Upper lobe of left lung (tissue), 6 donors: ENCODE results near the gene OR1N1. TPM values are rescaled to one million over a fixed set of nuclear protein-coding genes. Genes with fewer than 3 reads are reported as not detected.

Source experiments
- ATAC-seq, 2 donors: fragments of 200-7000 bp; cut with Tn5 transposase; one replicate each; pipeline ENCODE4 v1.9.1; 2022; ENCODE audit warnings: mild to moderate bottlenecking in 2 of 2, moderate library complexity in 2 of 2; ENCODE audit not compliant: low FRiP score in 2 of 2
- DNase-seq, 2 donors: peaks; one replicate each; pipeline ENCODE4 v3.0.0-alpha.2; 2019 to 2020
- H3K27ac ChIP-seq, 4 donors: fragments of 200-600 bp; sonication (generic); one replicate each; pipeline ENCODE4 v1.5.1; 2016 to 2019
- H3K27me3 ChIP-seq, 4 donors: fragments of 200-600 bp; sonication (generic); one replicate each; pipeline ENCODE4 v1.5.1; 2017 to 2019
- H3K36me3 ChIP-seq, 4 donors: fragments of 200-600 bp; sonication (generic); one replicate each; pipeline ENCODE4 v1.5.1; 2016 to 2019
- H3K4me1 ChIP-seq, 4 donors: fragments of 200-600 bp; sonication (generic); one replicate each; pipeline ENCODE4 v1.5.1; 2018 to 2019
- H3K4me3 ChIP-seq, 4 donors: fragments of 200-600 bp; sonication (generic); one replicate each; pipeline ENCODE4 v1.5.1; 2017 to 2019; ENCODE audit warnings: mild to moderate bottlenecking in 2 of 4, moderate library complexity in 1 of 4
- H3K9me3 ChIP-seq, 4 donors: fragments of 200-600 bp; sonication (generic); one replicate each; pipeline ENCODE4 v1.5.1; 2018 to 2019
- EP300 ChIP-seq, 4 donors: sonication (generic); formaldehyde crosslinking; IDR thresholded peaks; one replicate each; pipeline ENCODE4 v1.5.1; 2017; ENCODE audit warnings: antibody characterized with exemption in 4 of 4, control low read depth in 2 of 4
- POLR2A ChIP-seq, 4 donors: fragments of 450-650 bp; IDR thresholded peaks; one replicate each; pipeline ENCODE4 v1.5.1; 2016 to 2017; ENCODE audit warnings: antibody characterized with exemption in 4 of 4, mild to moderate bottlenecking in 2 of 4
- POLR2AphosphoS5 ChIP-seq, 2 donors: sonication (generic); formaldehyde crosslinking; IDR thresholded peaks; one replicate each; pipeline ENCODE4 v1.5.1; 2017; ENCODE audit warnings: antibody characterized with exemption in 2 of 2
- WGBS, 2 donors: methylation state at CpG; one replicate each; pipeline ENCODE4 v1.1.5; 2017 to 2018; 5-methylcytosine and 5-hydroxymethylcytosine counted together
- total RNA-seq, 6 donors: library from RNA; depleted of rRNA in 4 of 6; stranded (reverse); fragments of >200 nt in 4 of 6; gene quantifications; one replicate each; pipeline versions ENCODE4 v1.1.0 to v1.2.1, GENCODE V29; 2016 to 2021
- TF ChIP-seq, protein P1 (sequence below), 6 experiments: fragments of 450-650 bp in 4 of 6; fragments of 200-600 bp in 2 of 6; sonication (generic) in 2 of 6; IDR thresholded peaks; one replicate each; pipeline ENCODE4 v1.5.1; 2016 to 2019; ENCODE audit warnings: antibody characterized with exemption in 6 of 6
- donor health status: DM: no; HTN: no; CAD: no; lungs with moderate emphysema.
- donor health status: DM: no; HTN: yes; CAD: no; lungs with severe emphysema.

The OR1N1 gene
- total RNA-seq, 6 donors from 2014 or later = not detected

DNA sequence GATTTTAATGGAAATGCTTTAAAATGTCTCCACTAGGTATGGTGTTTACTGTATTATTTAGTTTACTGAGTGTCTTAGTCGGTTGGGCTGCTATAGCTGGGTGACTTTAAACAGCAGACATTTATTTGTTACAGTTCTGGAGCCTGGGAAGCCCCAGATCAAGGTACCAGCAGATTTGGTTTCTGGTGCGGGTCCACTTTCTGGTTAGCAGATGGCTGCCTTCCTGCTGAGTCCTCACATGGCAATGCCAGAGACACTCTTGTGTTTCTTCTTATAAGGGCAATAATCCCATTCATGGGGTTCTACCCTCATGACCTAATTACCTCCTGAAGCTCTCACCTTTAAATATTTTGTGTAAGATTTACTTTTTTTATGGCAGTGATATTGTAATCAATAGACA, 8.9 kb downstream of the OR1N1 start:
- Histone ChIP-seq H3K4me3 (no peak overlapping the region), H3K9me3 (no peaks in the 10 kb centered on the region), H3K27me3 (no peaks in the 10 kb centered on the region), H3K4me1 (no peaks in the 10 kb centered on the region), H3K27ac (no peak overlapping the region), H3K36me3 (no peaks in the 10 kb centered on the region)
- TF ChIP-seq EP300 (IDR thresholded peaks at IDR 0.05) (no peak), POLR2A (IDR thresholded peaks at IDR 0.05) (no peak)
- WGBS, 2 donors = 64 to 66% methylated on average over 2 of the region's 2 CpGs
- ATAC-seq (no peak), DNase-seq (no peak)

DNA sequence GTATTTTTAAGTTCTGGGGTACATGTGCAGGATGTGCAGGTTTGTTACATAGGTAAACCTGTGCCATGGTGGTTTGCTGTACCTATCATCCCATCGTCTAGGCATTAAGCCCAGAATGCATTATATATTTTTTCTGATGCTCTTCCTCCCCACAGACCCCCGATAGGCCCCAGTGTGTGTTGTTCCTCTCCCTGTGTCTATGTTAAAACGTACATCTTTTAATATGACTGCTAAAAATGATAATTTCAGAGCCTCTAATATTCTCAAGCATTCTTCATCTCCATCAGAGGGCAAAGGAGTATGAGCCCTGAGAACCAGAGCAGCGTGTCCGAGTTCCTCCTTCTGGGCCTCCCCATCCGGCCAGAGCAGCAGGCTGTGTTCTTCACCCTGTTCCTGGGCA, 16.6 kb downstream of the OR1N1 start, which contains the start of gene OR1J2:
Gene OR1J2 (plus strand): TSS at position 301 of the 400 bp plus-strand sequence. CDS start 0 bp downstream, at position 301.
- Histone ChIP-seq H3K27me3 (no peaks in the 10 kb centered on the region), H3K36me3 (no peaks in the 10 kb centered on the region), H3K27ac (no peak within 1 kb of the TSS), H3K4me3 (no peak within 1 kb of the TSS), H3K9me3 (no peaks in the 10 kb centered on the region), H3K4me1 (no peaks in the 10 kb centered on the region)
- TF ChIP-seq POLR2AphosphoS5 (IDR thresholded peaks at IDR 0.05) (no peak), EP300 (IDR thresholded peaks at IDR 0.05) (no peak), POLR2A (IDR thresholded peaks at IDR 0.05) (no peak)
- TF ChIP-seq, protein P1, sequence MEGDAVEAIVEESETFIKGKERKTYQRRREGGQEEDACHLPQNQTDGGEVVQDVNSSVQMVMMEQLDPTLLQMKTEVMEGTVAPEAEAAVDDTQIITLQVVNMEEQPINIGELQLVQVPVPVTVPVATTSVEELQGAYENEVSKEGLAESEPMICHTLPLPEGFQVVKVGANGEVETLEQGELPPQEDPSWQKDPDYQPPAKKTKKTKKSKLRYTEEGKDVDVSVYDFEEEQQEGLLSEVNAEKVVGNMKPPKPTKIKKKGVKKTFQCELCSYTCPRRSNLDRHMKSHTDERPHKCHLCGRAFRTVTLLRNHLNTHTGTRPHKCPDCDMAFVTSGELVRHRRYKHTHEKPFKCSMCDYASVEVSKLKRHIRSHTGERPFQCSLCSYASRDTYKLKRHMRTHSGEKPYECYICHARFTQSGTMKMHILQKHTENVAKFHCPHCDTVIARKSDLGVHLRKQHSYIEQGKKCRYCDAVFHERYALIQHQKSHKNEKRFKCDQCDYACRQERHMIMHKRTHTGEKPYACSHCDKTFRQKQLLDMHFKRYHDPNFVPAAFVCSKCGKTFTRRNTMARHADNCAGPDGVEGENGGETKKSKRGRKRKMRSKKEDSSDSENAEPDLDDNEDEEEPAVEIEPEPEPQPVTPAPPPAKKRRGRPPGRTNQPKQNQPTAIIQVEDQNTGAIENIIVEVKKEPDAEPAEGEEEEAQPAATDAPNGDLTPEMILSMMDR (IDR thresholded peaks at IDR 0.05) = no peak
- WGBS, 2 donors = 84 to 86% methylated on average over 6 of the region's 6 CpGs
- DNase-seq (no peak), ATAC-seq (no peak)

DNA sequence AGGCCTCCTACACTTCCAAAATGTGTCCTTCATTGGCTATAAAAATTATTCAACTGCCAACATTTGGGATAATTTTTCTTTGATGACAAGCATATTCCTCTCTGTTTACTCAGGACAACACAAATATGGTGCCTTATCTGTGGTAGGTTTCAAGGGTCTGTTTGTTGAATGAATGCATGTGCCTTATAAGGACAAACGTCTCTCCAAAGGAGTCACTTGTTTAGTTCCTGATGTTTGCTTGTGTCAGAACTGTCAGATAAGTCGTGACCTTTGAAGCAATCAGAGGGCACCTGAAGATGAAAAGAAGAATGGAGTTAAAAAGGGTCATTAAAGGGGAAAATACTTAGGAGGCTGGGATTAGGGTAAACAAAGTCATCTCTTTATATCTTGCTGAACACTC, 20.1 kb downstream of the OR1N1 start:
- Histone ChIP-seq H3K27me3 (no peaks in the 10 kb centered on the region), H3K27ac (no peak overlapping the region), H3K36me3 (no peaks in the 10 kb centered on the region), H3K4me1 (no peaks in the 10 kb centered on the region), H3K9me3 (no peaks in the 10 kb centered on the region), H3K4me3 (no peak overlapping the region)
- no peak for TF ChIP-seq POLR2AphosphoS5 (IDR thresholded peaks at IDR 0.05)
- TF ChIP-seq, protein P1 (IDR thresholded peaks at IDR 0.05) = no peak
- TF ChIP-seq EP300 (IDR thresholded peaks at IDR 0.05) = no peak
- TF ChIP-seq POLR2A (IDR thresholded peaks at IDR 0.05) = no peak
- DNase-seq (no peak), ATAC-seq (no peak)
- WGBS, 2 donors = 39 to 51% methylated on average over 2 of the region's 2 CpGs

DNA sequence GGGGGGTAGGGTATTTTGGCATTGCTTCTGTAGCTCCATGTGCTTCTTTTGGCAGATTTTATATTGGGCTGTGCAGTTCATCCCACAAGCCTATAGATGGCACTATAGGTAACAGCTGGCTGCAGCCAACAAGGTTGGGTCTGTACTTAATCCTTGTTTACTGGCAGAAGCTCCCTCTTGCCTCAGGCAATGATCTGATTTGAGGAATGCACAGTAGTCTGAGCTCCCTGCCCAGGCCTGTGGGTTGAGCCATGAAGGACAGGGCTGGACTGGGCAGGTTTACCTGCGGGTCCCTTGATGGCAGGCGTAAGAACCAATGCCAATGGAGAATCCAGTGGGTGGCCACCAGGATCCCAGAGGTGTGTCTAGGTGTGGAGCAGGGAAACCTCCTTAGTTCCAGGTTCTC, 28.2 kb downstream of the OR1N1 start:
- DNase-seq (no peak), ATAC-seq (peak; percentile 56 to 67)
- no peak for TF ChIP-seq EP300 (IDR thresholded peaks at IDR 0.05)
- TF ChIP-seq, protein P1 (IDR thresholded peaks at IDR 0.05) = peak; percentile 51 to 79 (median 65)
- Histone ChIP-seq H3K9me3 (peaks cover 0 to under 1% (median 0%) of the 10 kb centered on the region in 4 donors), H3K27me3 (no peaks in the 10 kb centered on the region), H3K36me3 (no peaks in the 10 kb centered on the region), H3K27ac (no peak overlapping the region), H3K4me1 (peaks cover 0 to 4% (median 0%) of the 10 kb centered on the region in 4 donors), H3K4me3 (no peak overlapping the region)
- WGBS, 2 donors = 31 to 85% methylated on average over 2 of the region's 2 CpGs

DNA sequence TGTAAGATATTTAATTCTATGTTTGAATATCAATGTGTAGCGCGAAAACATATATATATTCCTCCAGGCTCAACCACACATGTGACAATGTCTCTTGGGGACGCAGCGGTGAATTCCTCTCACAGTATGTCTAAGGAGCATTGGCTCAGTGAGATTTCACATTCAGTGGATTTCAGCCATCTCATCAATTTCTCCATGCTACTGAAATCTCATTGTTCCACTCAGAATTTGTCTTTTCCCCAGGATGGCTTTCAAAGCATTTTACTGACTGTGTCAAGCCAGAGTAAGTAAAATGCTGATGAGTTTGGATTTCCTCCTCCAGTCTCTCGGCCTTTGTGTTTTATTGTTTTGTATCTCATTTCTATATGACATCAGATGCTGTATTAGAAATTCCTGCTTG, 48.0 kb downstream of the OR1N1 start:
- no peak overlapping the region for H3K27ac ChIP-seq
- ATAC-seq = no peak

More for the DNA sequence above, 48.0 kb downstream of the OR1N1 start:
- Histone ChIP-seq H3K27me3 (no peaks in the 10 kb centered on the region), H3K4me1 (no peaks in the 10 kb centered on the region), H3K36me3 (no peaks in the 10 kb centered on the region), H3K4me3 (no peak overlapping the region), H3K9me3 (no peaks in the 10 kb centered on the region)
- TF ChIP-seq POLR2A (IDR thresholded peaks at IDR 0.05) = no peak
- no peak for TF ChIP-seq EP300 (IDR thresholded peaks at IDR 0.05)
- TF ChIP-seq, protein P1 (IDR thresholded peaks at IDR 0.05) = no peak
- TF ChIP-seq POLR2AphosphoS5 (IDR thresholded peaks at IDR 0.05) = no peak
- WGBS, 2 donors = 93 to 96% methylated on average over 5 of the region's 5 CpGs
- no peak for DNase-seq
